Measurements from ENCODE around the gene SPATA20.

- TF ChIP-seq EZH2 (IDR thresholded peaks at IDR 0.05; ENCODE audit: borderline replicate concordance, low read depth, low read length, severe bottlenecking): no peak
- TF ChIP-seq CTCF (IDR thresholded peaks at IDR 0.05; ENCODE audit: borderline replicate concordance, extremely low read depth, low read length, poor library complexity, severe bottlenecking): no peak
Observed at GRCh38 chr17:50533720-50534148, 13.2 kb upstream of the SPATA20 start.
